CD4-positive, CD25-positive, alpha-beta regulatory T cell (primary cell): ENCODE measurements around the gene PPP4R3A. TPM values are rescaled to one million over a fixed set of nuclear protein-coding genes. Genes with fewer than 3 reads are reported as not detected.
"Not testable (repeated sequence)": the region's sequence is repeated elsewhere in the genome, so short reads cannot be mapped to it uniquely, and the experiment has no call there.

Experiments used
- ATAC-seq, 2 donors: fragments of 150-1000 bp; cut with Tn5 transposase; one replicate each; pipeline ENCODE4 v1.10.0; 2021; ENCODE audit warnings: low read depth in 2 of 2, moderate number of reproducible peaks in 2 of 2, moderate library complexity in 1 of 2
- DNase-seq, 3 donors: peaks; one replicate each; pipeline versions ENCODE4 v3.0.0 to v3.0.0-alpha.2; 2012 to 2022; ENCODE audit warnings: mixed read lengths in 1 of 3
- H3K27ac ChIP-seq: one replicate; pipeline ENCODE4 v1.7.0; 2013; ENCODE audit warnings: mild to moderate bottlenecking, low read length; ENCODE audit not compliant: insufficient read depth, poor library complexity, severe bottlenecking
- H3K27me3 ChIP-seq: one replicate; pipeline ENCODE4 v1.7.0; 2013; ENCODE audit warnings: low read length; ENCODE audit not compliant: control insufficient read depth, insufficient read depth
- H3K36me3 ChIP-seq: one replicate; pipeline ENCODE4 v1.7.0; 2013; ENCODE audit warnings: mild to moderate bottlenecking, low read length, moderate library complexity; ENCODE audit not compliant: control insufficient read depth, insufficient read depth
- H3K4me1 ChIP-seq: 2 replicates; pipeline ENCODE4 v1.7.0; 2013; ENCODE audit warnings: mild to moderate bottlenecking, low read length; ENCODE audit not compliant: insufficient read depth, control insufficient read depth, poor library complexity, severe bottlenecking
- H3K4me3 ChIP-seq: one replicate; pipeline ENCODE4 v1.7.0; 2013; ENCODE audit warnings: low read depth, mild to moderate bottlenecking, low read length, moderate library complexity
- H3K9me3 ChIP-seq, 2 experiments: 1 replicate in 1 of 2; 2 replicates in 1 of 2; pipeline ENCODE4 v1.7.0; 2013; ENCODE audit warnings: low read length in 2 of 2, mild to moderate bottlenecking in 1 of 2, moderate library complexity in 1 of 2; ENCODE audit not compliant: control insufficient read depth in 2 of 2
- H3K27ac Mint-ChIP-seq, 3 donors: one replicate each; pipeline ENCODE4 v1.8.0; 2020 to 2022; ENCODE audit warnings: mild to moderate bottlenecking in 3 of 3, mixed read lengths in 3 of 3, moderate library complexity in 2 of 3
- H3K27me3 Mint-ChIP-seq: one replicate; pipeline ENCODE4 v1.8.0; 2022; ENCODE audit warnings: mild to moderate bottlenecking, mixed read lengths
- H3K36me3 Mint-ChIP-seq: one replicate; pipeline ENCODE4 v1.8.0; 2020; ENCODE audit warnings: mixed read lengths
- H3K4me1 Mint-ChIP-seq, 4 donors: one replicate each; pipeline ENCODE4 v1.8.0; 2020 to 2022; ENCODE audit warnings: mixed read lengths in 4 of 4, mild to moderate bottlenecking in 1 of 4
- H3K4me3 Mint-ChIP-seq, 4 donors: one replicate each; pipeline ENCODE4 v1.8.0; 2020 to 2022; ENCODE audit warnings: mild to moderate bottlenecking in 4 of 4, mixed read lengths in 4 of 4, moderate library complexity in 3 of 4
- H3K9me3 Mint-ChIP-seq, 7 donors: one replicate each; pipeline ENCODE4 v1.8.0; 2020 to 2022; ENCODE audit warnings: mixed read lengths in 7 of 7, mild to moderate bottlenecking in 3 of 7, moderate library complexity in 2 of 7
- polyA plus RNA-seq, 4 donors: library from polyadenylated mRNA; unstranded; fragments of 300-500 nt; fragmentation: Illumina TruSeq; gene quantifications; one replicate each; pipeline ENCODE4 v1.2.3, GENCODE V29; 2021
- total RNA-seq: library from RNA; stranded (reverse); gene quantifications from one replicate; pipeline ENCODE4 v1.2.3, GENCODE V29; 2022

The PPP4R3A gene
- total and polyA plus RNA-seq, 5 donors from 2014 or later: 94.9 to 239 (median 104) TPM

DNA sequence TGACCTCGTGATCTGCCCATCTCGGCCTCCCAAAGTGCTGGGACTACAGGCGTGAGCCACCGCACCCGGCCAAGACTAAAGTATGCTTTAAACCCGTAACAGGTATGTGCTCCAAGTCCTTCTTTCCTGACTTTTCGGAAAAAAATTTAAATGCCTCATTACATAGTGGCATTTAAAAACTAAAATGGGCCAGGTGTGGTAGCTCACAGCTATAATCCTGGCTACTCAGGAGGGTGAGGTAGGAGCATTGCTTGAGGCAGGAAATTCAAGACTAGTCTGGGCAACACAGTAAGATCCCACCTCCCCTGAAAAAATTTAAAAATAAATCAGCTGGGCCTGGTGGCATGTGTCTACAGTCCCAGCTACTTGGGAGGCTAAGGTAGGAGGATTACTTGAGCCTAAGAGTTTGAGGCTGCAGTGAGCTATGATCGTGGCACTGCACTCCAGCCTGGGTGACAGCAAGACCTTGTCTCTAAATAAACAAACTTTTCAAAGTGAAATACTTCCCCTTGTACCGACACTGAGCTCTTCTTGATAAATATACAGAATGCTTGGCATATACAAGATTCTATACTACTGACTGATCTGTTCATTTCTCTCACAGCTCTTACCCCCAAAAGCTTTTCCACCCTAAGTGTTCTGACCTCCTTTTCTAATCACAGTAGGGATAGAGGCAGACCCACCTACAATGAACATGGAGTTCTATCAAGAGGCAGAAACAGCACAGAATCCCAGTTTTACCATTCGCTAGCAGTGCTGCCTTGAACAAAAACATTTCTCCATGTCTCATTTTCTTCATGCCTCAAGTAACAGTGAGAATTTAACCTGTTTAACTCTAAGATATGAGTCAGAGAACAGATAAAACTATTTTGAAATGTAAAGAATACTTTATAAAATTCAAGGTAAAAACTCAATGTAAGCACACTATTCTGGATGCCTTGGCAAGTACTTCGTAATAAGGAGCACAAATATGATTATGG, 7.9 kb downstream of the PPP4R3A start:
- no peak overlapping the region for H3K27ac ChIP-seq
- H3K4me3 Mint-ChIP-seq: peak overlapping the region; percentile 0 to 48 (median 38)
- peak overlapping the region in 2 of 3 donors; percentile 36 to 63 for H3K27ac Mint-ChIP-seq
- no peaks in the 10 kb centered on the region for H3K9me3 ChIP-seq
- peaks cover 38% of the 10 kb centered on the region for H3K36me3 Mint-ChIP-seq
- H3K27me3 ChIP-seq: no peaks in the 10 kb centered on the region
- ATAC-seq (no peak), DNase-seq (no peak)
- no peaks in the 10 kb centered on the region for H3K9me3 Mint-ChIP-seq
- no peaks in the 10 kb centered on the region for H3K27me3 Mint-ChIP-seq
- H3K4me3 ChIP-seq: peak overlapping the region; percentile 26
- peaks cover 52% of the 10 kb centered on the region for H3K36me3 ChIP-seq
- H3K4me1 ChIP-seq: peaks cover 64% of the 10 kb centered on the region
- peaks cover 34 to 89% (median 61%) of the 10 kb centered on the region in 4 donors for H3K4me1 Mint-ChIP-seq

DNA sequence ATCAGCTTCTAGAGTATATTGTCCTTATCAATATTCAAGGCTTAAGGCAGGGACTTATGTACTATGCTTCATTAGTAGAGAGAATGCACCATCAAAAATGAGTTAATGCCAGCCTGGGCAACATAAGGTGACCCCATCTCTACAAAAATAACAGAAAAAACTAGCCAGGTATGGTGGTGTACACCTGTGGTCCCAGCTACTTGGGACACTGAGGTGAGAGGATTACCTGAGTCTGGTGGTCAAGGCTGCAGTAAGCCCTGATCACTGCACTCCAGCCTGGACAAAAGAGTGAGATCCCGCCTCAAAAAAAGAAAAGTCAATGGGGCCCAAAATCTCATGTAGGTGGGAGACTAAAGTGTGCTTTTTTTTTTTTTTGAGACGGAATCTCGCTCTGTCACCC, 8.8 kb downstream of the PPP4R3A start:
- no peak overlapping the region for H3K27ac ChIP-seq
- DNase-seq (no peak), ATAC-seq (no peak)
- no peaks in the 10 kb centered on the region for H3K9me3 Mint-ChIP-seq
- peaks cover 43 to 90% (median 65%) of the 10 kb centered on the region in 4 donors for H3K4me1 Mint-ChIP-seq
- H3K4me1 ChIP-seq: peaks cover 65% of the 10 kb centered on the region
- H3K4me3 Mint-ChIP-seq: peak overlapping the region; percentile 20 to 48 (median 24)
- peak overlapping the region in 1 of 3 donors; percentile 53 for H3K27ac Mint-ChIP-seq
- H3K36me3 Mint-ChIP-seq: peaks cover 39% of the 10 kb centered on the region
- no peaks in the 10 kb centered on the region for H3K27me3 Mint-ChIP-seq
- no peaks in the 10 kb centered on the region for H3K27me3 ChIP-seq
- H3K9me3 ChIP-seq: no peaks in the 10 kb centered on the region
- peak overlapping the region; percentile 41 for H3K4me3 ChIP-seq
- peaks cover 48% of the 10 kb centered on the region for H3K36me3 ChIP-seq

DNA sequence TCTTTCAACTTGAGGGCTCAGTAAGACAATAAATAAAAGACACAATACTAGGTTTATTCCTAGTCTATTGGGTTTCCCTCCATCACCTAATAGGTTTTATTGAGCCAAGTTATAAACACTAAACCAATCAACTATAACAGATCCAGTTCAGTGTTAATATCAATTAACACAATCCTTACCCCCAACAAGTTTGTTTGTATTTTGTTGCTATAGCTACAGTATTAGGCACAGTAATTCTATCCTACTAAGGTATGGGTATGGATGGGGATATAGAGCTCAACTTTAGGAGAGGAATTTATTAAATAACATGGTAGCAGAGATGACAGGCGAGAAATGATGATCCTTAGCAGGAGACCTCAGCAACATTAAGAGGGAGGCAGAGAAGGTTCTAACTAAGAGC, 13.3 kb downstream of the PPP4R3A start:
- peaks cover 25% of the 10 kb centered on the region for H3K36me3 Mint-ChIP-seq
- H3K9me3 ChIP-seq: no peaks in the 10 kb centered on the region
- H3K4me3 ChIP-seq: peak overlapping the region; percentile 55
- no peaks in the 10 kb centered on the region for H3K27me3 Mint-ChIP-seq
- peaks cover 19% of the 10 kb centered on the region for H3K36me3 ChIP-seq
- H3K27me3 ChIP-seq: no peaks in the 10 kb centered on the region
- H3K4me1 ChIP-seq: peaks cover 78% of the 10 kb centered on the region
- peak overlapping the region; percentile 69 to 90 (median 74) for H3K4me3 Mint-ChIP-seq
- DNase-seq: no peak
- no peaks in the 10 kb centered on the region for H3K9me3 Mint-ChIP-seq
- peak overlapping the region; percentile 29 to 77 (median 73) for H3K27ac Mint-ChIP-seq
- peaks cover 53 to 89% (median 70%) of the 10 kb centered on the region in 4 donors for H3K4me1 Mint-ChIP-seq
- ATAC-seq: no peak
- H3K27ac ChIP-seq: peak overlapping the region; percentile 38

DNA sequence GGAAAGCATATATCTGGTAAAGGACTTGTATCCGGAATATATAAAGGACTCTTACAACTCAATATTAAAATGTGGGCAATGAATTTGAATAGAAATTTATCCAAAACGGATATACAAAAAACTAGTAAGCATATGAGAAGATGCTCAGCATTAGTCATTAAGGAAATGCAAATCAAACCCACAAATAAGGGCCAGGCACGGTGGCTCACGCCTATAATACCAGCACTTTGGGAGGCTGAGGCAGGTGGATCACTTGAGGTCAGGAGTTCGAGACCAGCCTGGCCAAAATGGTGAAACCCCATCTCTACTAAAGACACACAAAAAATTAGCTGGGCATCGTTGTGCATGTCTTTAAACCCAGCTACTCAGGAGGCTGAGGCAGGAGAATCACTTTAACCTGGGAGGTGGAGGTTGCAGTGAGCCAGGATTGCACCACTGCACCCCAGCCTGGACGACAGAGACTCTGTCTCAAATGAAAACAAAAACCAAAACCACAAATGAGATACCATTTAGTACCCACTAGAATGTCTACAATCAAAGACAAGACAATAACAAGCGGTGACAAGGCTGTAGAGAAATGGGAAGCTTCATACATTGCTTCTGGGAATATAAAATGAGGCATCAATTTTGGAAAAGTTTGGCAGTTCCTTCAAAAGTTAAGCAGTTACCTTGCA, 15.6 kb downstream of the PPP4R3A start:
- peak in 1 of 3 donors; percentile 24 for DNase-seq
- H3K27me3 ChIP-seq, H3K27me3 Mint-ChIP-seq, H3K9me3 ChIP-seq, H3K9me3 Mint-ChIP-seq: not testable (repeated sequence)
- Histone ChIP-seq H3K27ac (peak overlapping the region; percentile 47), H3K4me1 (peaks cover 69% of the 10 kb centered on the region), H3K36me3 (peaks cover 18% of the 10 kb centered on the region), H3K4me3 (peak overlapping the region; percentile 77)
- H3K4me3 Mint-ChIP-seq: peak overlapping the region; percentile 68 to 90 (median 74)
- H3K27ac Mint-ChIP-seq: peak overlapping the region; percentile 73 to 87 (median 73)
- peaks cover 51 to 81% (median 67%) of the 10 kb centered on the region in 4 donors for H3K4me1 Mint-ChIP-seq
- peaks cover 27% of the 10 kb centered on the region for H3K36me3 Mint-ChIP-seq
- peak in 1 of 2 donors; percentile 46 for ATAC-seq

DNA sequence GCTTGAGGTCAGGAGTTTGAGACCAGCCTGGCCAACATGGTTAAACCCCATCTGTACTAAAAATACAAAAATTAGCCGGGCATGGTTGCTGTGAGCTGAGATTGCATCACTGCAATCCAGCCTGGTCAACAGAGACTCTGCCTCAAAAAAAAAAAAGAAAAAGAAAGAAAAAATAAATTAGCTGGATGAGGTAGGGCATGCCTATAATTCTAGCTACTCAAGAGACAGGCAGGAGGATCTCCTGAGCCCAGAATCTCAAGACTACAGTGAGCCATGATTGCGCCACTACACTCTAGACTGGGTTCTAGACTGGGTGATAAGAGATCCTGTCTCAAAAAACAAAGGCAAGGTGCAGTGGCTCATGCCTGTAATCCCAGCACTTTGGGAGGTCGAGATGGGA, 16.9 kb downstream of the PPP4R3A start:
- peaks cover 54 to 84% (median 69%) of the 10 kb centered on the region in 4 donors for H3K4me1 Mint-ChIP-seq
- no peaks in the 10 kb centered on the region for H3K9me3 Mint-ChIP-seq
- no peak overlapping the region for H3K27ac ChIP-seq
- H3K27me3 Mint-ChIP-seq: no peaks in the 10 kb centered on the region
- peaks cover 27% of the 10 kb centered on the region for H3K36me3 ChIP-seq
- H3K4me3 Mint-ChIP-seq: peak overlapping the region in 1 of 4 donors; percentile 47
- H3K4me1 ChIP-seq: peaks cover 65% of the 10 kb centered on the region
- peak overlapping the region in 2 of 3 donors; percentile 55 to 69 for H3K27ac Mint-ChIP-seq
- H3K4me3 ChIP-seq: no peak overlapping the region
- no peaks in the 10 kb centered on the region for H3K9me3 ChIP-seq
- H3K27me3 ChIP-seq: no peaks in the 10 kb centered on the region
- no peak for DNase-seq
- peaks cover 34% of the 10 kb centered on the region for H3K36me3 Mint-ChIP-seq
- ATAC-seq: no peak

DNA sequence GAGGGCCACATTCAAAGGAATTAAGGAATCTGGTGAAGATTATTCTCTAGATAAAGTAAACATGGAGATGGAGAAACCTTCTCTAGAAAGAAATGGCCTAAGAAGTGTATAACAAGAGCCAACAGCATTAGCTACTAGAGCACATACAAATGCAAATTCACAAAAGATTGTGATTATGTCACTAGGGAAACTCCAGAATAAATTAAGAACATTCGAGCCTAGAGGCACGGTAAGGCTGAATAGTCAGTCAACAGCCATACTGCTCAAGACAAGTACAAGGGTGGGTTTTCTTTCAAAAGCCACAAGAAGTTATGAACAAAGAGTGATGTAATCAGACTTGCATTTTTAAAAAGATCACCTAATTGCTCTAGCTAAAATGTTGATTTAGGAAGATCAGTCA, 25.4 kb downstream of the PPP4R3A start:
- DNase-seq (no peak), ATAC-seq (no peak)
- H3K4me3 ChIP-seq: no peak overlapping the region
- Mint-ChIP-seq H3K27ac (peak overlapping the region; percentile 22 to 62 (median 45)), H3K36me3 (peaks cover 65% of the 10 kb centered on the region), H3K4me1 (peaks cover 42 to 82% (median 70%) of the 10 kb centered on the region in 4 donors), H3K4me3 (no peak overlapping the region), H3K9me3 (no peaks in the 10 kb centered on the region), H3K27me3 (no peaks in the 10 kb centered on the region)
- H3K9me3 ChIP-seq: no peaks in the 10 kb centered on the region
- no peaks in the 10 kb centered on the region for H3K27me3 ChIP-seq
- H3K27ac ChIP-seq: peak overlapping the region; percentile 36
- peaks cover 95% of the 10 kb centered on the region for H3K36me3 ChIP-seq
- H3K4me1 ChIP-seq: peaks cover 20% of the 10 kb centered on the region

DNA sequence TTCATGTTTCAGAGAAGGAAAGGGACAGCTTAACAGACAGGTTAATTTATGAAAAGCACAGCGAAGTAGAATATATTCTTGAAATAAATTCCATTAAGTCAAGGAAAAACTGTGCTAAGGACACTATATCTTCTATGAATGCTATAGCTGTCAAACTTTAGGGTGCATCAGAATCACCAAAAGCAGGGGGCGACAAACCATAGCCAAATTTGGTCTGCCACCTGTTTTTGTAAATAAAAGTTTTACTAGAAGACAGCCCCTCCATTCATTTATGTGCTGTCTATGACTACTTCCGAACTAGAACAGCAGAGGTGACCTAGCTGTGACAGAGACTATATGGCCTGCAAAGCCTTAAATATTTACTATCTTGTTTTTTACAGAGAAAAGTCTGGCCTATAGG, 25.9 kb downstream of the PPP4R3A start:
- peak in 1 of 3 donors; percentile 19 for DNase-seq
- peaks cover 65% of the 10 kb centered on the region for H3K36me3 Mint-ChIP-seq
- peak overlapping the region; percentile 36 for H3K27ac ChIP-seq
- H3K27me3 Mint-ChIP-seq: no peaks in the 10 kb centered on the region
- H3K4me1 ChIP-seq: peaks cover 22% of the 10 kb centered on the region
- no peak overlapping the region for H3K4me3 Mint-ChIP-seq
- peaks cover 95% of the 10 kb centered on the region for H3K36me3 ChIP-seq
- ATAC-seq: no peak
- H3K9me3 Mint-ChIP-seq: no peaks in the 10 kb centered on the region
- no peaks in the 10 kb centered on the region for H3K9me3 ChIP-seq
- H3K4me1 Mint-ChIP-seq: peaks cover 40 to 80% (median 68%) of the 10 kb centered on the region in 4 donors
- H3K27me3 ChIP-seq: no peaks in the 10 kb centered on the region
- H3K4me3 ChIP-seq: no peak overlapping the region
- H3K27ac Mint-ChIP-seq: peak overlapping the region in 1 of 3 donors; percentile 22
